CD4-positive, alpha-beta T cell (primary cell): Measurements from ENCODE around the gene MBD1. TPM values are rescaled to one million over a fixed set of nuclear protein-coding genes. Genes with fewer than 3 reads are reported as not detected.
A peak's percentile ranks its signal among the peaks of the same experiment; 100 is the strongest.
"Not testable (repeated sequence)": the region's sequence is repeated elsewhere in the genome, so short reads cannot be mapped to it uniquely, and the experiment has no call there.

ENCODE experiments used
- ATAC-seq: fragments of 200-7000 bp; cut with Tn5 transposase; one replicate; pipeline ENCODE4 v1.10.0; 2022; ENCODE audit warnings: mild to moderate bottlenecking; ENCODE audit not compliant: poor library complexity
- CTCF ChIA-PET: fragments of 350-600 bp; sonication (Branson Sonifier 250); formaldehyde crosslinking; loops from one replicate; lab custom pipeline; 2021; ENCODE audit warnings: antibody characterized with exemption, inconsistent platforms; lab: Charles Lee
- POLR2A ChIA-PET: fragments of 350-600 bp; sonication (Branson Sonifier 250); formaldehyde crosslinking; loops from one replicate; lab custom pipeline; 2021; ENCODE audit warnings: antibody characterized with exemption, inconsistent platforms; lab: Charles Lee
- DNase-seq, 14 experiments: peaks; one replicate each; pipeline ENCODE4 v3.0.0-alpha.2; 2013 to 2020; ENCODE audit warnings: mixed read lengths in 2 of 14
- H3K27ac ChIP-seq, 2 donors: one replicate each; pipeline versions ENCODE4 v1.5.1 to v1.7.0; 2013; ENCODE audit warnings: low read length in 2 of 2, low read depth in 1 of 2, mild to moderate bottlenecking in 1 of 2
- H3K27me3 ChIP-seq, 2 experiments: 1 replicate in 1 of 2; 2 replicates in 1 of 2; pipeline versions ENCODE4 v1.6.1 to v1.7.0; 2013; ENCODE audit warnings: low read length in 2 of 2, control low read depth in 1 of 2, mild to moderate bottlenecking in 1 of 2, moderate library complexity in 1 of 2; ENCODE audit not compliant: insufficient read depth in 2 of 2, control insufficient read depth in 1 of 2
- H3K36me3 ChIP-seq: one replicate; pipeline ENCODE4 v1.6.1; 2013; ENCODE audit warnings: low read length, control low read depth; ENCODE audit not compliant: insufficient read depth
- H3K4me1 ChIP-seq: one replicate; pipeline ENCODE4 v1.6.1; 2013; ENCODE audit warnings: low read length, control low read depth; ENCODE audit not compliant: insufficient read depth
- H3K4me3 ChIP-seq: one replicate; pipeline ENCODE4 v1.5.1; 2013; ENCODE audit warnings: mild to moderate bottlenecking, low read length, moderate library complexity
- H3K9me3 ChIP-seq, 2 experiments: 1 replicate in 1 of 2; 2 replicates in 1 of 2; pipeline versions ENCODE4 v1.6.1 to v1.7.0; 2013; ENCODE audit warnings: low read length in 2 of 2, mild to moderate bottlenecking in 2 of 2, control low read depth in 1 of 2, moderate library complexity in 1 of 2; ENCODE audit not compliant: control insufficient read depth in 1 of 2, insufficient read depth in 1 of 2
- H3K27ac Mint-ChIP-seq: one replicate; pipeline ENCODE4 v1.8.0; 2020; ENCODE audit warnings: mixed read lengths
- H3K27me3 Mint-ChIP-seq: one replicate; pipeline ENCODE4 v1.8.0; 2021; ENCODE audit warnings: mixed read lengths
- H3K36me3 Mint-ChIP-seq: one replicate; pipeline ENCODE4 v1.8.0; 2021; ENCODE audit warnings: low read depth, mixed read lengths
- H3K4me1 Mint-ChIP-seq: one replicate; pipeline ENCODE4 v1.8.0; 2021; ENCODE audit warnings: low read depth, mixed read lengths
- H3K4me3 Mint-ChIP-seq: one replicate; pipeline ENCODE4 v1.8.0; 2020; ENCODE audit warnings: mild to moderate bottlenecking, mixed read lengths
- H3K9me3 Mint-ChIP-seq: one replicate; pipeline ENCODE4 v1.8.0; 2020; ENCODE audit warnings: mixed read lengths
- intact Hi-C, 2 experiments: fragments of 100-400 bp; cut with DNase I in 1 of 2; cut with micrococcal nuclease in 1 of 2; formaldehyde crosslinking; loops; one replicate each; pipeline versions ENCODE4 v1.15.1 to v1.9.0; 2023 to 2025; cut with DNase I, micrococcal nuclease
- total RNA-seq, 174 experiments: library from RNA in 2 of 174; stranded (reverse) in 2 of 174; gene quantifications; one replicate each; pipeline ENCODE4 v1.2.3 and lab custom pipeline; 2021 to 2026
- TF ChIP-seq, protein P1 (sequence below): fragments of 200-600 bp; IDR thresholded peaks from one replicate; pipeline ENCODE4 v1.8.0; 2022; ENCODE audit warnings: antibody characterized with exemption, mild to moderate bottlenecking

Gene MBD1
- total RNA-seq, 2 experiments from 2014 or later: 103 to 107 TPM

DNA sequence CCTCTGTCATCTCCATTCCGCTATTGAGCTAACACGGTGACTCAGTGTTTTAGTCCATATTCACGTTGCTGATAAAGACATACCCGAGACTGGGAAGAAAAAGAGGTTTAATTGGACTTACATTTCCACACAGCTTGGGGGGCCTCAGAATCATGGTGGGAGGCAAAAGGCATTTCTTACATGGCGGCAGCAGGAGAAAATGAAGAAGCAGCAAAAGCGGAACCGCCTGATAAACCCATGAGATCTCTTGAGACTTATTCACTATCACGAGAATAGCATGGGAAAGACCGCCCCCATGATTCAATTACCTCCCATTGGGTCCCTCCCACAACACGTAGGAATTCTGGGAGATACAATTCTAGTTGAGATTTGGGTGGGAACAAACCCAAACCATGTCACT, 28.8 kb upstream of the MBD1 start:
- Mint-ChIP-seq H3K4me3 (peak overlapping the region; percentile 30), H3K36me3 (no peaks in the 10 kb centered on the region), H3K27ac (no peak overlapping the region), H3K9me3 (peaks cover 2% of the 10 kb centered on the region), H3K4me1 (peaks cover 20% of the 10 kb centered on the region), H3K27me3 (peaks cover 28% of the 10 kb centered on the region)
- Histone ChIP-seq H3K27me3 (no peaks in the 10 kb centered on the region), H3K4me1 (peaks cover 12% of the 10 kb centered on the region), H3K4me3 (no peak overlapping the region), H3K9me3 (peaks cover 0 to 1% of the 10 kb centered on the region in 2 experiments), H3K27ac (no peak overlapping the region), H3K36me3 (no peaks in the 10 kb centered on the region)
- CTCF ChIA-PET: no interaction called here
- POLR2A ChIA-PET: no interaction called here
- TF ChIP-seq, protein P1, sequence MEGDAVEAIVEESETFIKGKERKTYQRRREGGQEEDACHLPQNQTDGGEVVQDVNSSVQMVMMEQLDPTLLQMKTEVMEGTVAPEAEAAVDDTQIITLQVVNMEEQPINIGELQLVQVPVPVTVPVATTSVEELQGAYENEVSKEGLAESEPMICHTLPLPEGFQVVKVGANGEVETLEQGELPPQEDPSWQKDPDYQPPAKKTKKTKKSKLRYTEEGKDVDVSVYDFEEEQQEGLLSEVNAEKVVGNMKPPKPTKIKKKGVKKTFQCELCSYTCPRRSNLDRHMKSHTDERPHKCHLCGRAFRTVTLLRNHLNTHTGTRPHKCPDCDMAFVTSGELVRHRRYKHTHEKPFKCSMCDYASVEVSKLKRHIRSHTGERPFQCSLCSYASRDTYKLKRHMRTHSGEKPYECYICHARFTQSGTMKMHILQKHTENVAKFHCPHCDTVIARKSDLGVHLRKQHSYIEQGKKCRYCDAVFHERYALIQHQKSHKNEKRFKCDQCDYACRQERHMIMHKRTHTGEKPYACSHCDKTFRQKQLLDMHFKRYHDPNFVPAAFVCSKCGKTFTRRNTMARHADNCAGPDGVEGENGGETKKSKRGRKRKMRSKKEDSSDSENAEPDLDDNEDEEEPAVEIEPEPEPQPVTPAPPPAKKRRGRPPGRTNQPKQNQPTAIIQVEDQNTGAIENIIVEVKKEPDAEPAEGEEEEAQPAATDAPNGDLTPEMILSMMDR: no peak
- intact Hi-C loops: no loop called here
- ATAC-seq (no peak), DNase-seq (no peak)

DNA sequence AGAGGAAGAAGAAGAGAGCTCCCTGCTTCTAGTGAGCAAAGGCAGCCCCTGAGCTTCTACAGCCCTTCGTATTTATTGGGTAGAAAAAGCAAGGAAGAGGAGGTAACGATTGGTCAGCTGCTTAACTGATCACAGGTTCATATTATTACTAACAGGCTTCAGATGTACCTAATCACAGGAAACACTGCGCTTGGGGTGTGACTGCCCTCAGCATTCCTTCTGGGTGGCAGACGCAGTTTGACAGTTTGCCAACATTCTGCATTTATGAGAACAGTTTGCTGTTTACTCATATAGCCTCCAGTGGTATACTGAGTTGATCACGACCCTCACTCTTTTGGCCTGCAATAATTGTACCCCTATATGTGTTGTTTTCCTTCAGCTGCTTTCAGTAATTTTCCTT, 27.5 kb upstream of the MBD1 start:
- Mint-ChIP-seq H3K27me3 (peaks cover 22% of the 10 kb centered on the region), H3K4me1 (peaks cover 20% of the 10 kb centered on the region)
- H3K4me3 ChIP-seq, ATAC-seq, H3K9me3 ChIP-seq, H3K4me3 Mint-ChIP-seq, DNase-seq, H3K9me3 Mint-ChIP-seq, CTCF ChIA-PET, H3K36me3 Mint-ChIP-seq, H3K27ac Mint-ChIP-seq, H3K36me3 ChIP-seq, H3K27ac ChIP-seq, H3K27me3 ChIP-seq: not testable (repeated sequence)
- POLR2A ChIA-PET: interaction anchor here (1.3 to 2.0 kb wide), 3 partner anchors 24 to 48 kb away, joined by 3 to 23 read pairs (median 4); partner anchors contain the start of gene MBD1
- intact Hi-C loops: loop anchor here in 1 of 2 experiments (2.0 to 10.0 kb wide), 4 partner anchors 42 to 566 kb away; partner anchors contain the start of genes CFAP53 and ME2
- peaks cover 12% of the 10 kb centered on the region for H3K4me1 ChIP-seq

DNA sequence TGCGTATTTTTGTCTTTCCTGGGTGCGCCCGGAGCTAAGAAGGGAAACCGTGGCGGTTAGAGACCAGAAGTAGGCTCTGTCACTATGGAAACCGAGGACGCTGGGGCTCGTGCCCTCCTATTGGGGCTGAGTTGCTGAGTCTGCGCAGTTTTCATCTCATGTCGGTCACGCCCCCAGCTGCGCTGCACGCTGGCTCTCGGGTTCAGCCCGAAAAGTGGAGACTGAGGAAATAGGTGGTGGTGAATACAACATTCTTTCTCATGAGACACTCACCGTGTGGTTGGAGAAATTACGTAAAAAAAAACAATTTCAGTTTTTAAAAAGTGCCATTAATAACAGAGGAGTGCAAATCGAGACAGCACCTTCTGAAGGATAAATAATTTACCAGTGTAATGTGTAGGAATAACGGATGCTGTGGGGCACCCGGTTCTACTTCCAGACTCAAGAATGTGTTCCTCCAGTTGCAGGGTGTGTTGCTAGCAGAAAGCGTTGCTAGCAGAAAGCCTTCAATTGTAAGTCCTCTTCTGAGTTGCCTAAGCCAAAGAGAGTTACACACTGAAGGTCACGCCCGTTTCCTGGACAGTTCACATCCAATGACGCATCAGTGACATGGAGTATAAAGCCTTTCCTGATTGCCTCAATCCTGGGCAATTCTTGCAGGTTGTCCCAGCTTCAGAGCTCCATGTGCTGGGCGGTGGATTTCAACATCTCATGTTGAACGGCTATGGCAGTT, 26.6 kb upstream of the MBD1 start:
- H3K27me3 Mint-ChIP-seq: peaks cover 29% of the 10 kb centered on the region
- POLR2A ChIA-PET: interaction anchor here (0.7 to 2.0 kb wide), 7 partner anchors 10 to 494 kb away, joined by 3 to 23 read pairs (median 5); partner anchors contain the start of gene MBD1
- H3K4me1 Mint-ChIP-seq: peaks cover 20% of the 10 kb centered on the region
- peak overlapping the region; percentile 96 for H3K4me3 Mint-ChIP-seq
- CTCF ChIA-PET: interaction anchor here (0.7 to 1.3 kb wide), 2 partner anchors 10 to 19 kb away, joined by 3 to 4 read pairs; no protein-coding TSS in a partner anchor
- Histone ChIP-seq H3K4me1 (peaks cover 12% of the 10 kb centered on the region), H3K27me3 (peaks cover 4 to 8% of the 10 kb centered on the region in 2 experiments), H3K4me3 (peak overlapping the region; percentile 56), H3K36me3 (no peaks in the 10 kb centered on the region), H3K9me3 (peaks cover 0 to 4% of the 10 kb centered on the region in 2 experiments), H3K27ac (no peak overlapping the region)
- peak; percentile 78 to 96 (median 88) for DNase-seq
- ATAC-seq: peak; percentile 99
- H3K36me3 Mint-ChIP-seq: no peaks in the 10 kb centered on the region
- H3K27ac Mint-ChIP-seq: peak overlapping the region; percentile 74
- TF ChIP-seq, protein P1: no peak
- H3K9me3 Mint-ChIP-seq: peaks cover 3% of the 10 kb centered on the region
- intact Hi-C loops: loop anchor here (1.0 to 10.0 kb wide), 6 partner anchors 20 to 567 kb away; partner anchors contain the start of genes CFAP53 (in 1 of the 2), CXXC1 (in 1 of the 2) and ME2 (in 1 of the 2)
